Neural cell (in vitro differentiated cells): ENCODE data around the gene KRTAP12-1. TPM values are rescaled to one million over a fixed set of nuclear protein-coding genes. Genes with fewer than 3 reads are reported as not detected.
"Not testable (repeated sequence)": the region's sequence is repeated elsewhere in the genome, so short reads cannot be mapped to it uniquely, and the experiment has no call there.

ENCODE experiments used
- H2AFZ ChIP-seq: fragments of 200-600, 300-800 bp; sonication (generic), shearing (Covaris generic); 2 replicates; pipeline ENCODE4 v1.6.0; 2014; ENCODE audit warnings: low read depth, mild to moderate bottlenecking, antibody characterized with exemption, low read length, moderate library complexity
- H3F3A ChIP-seq: fragments of 200-600 bp; shearing (Covaris generic); 2 replicates; pipeline ENCODE4 v1.6.1; 2016; ENCODE audit warnings: mild to moderate bottlenecking, moderate library complexity, mixed read lengths, antibody characterized with exemption, low read length; ENCODE audit not compliant: insufficient read depth, poor library complexity, severe bottlenecking
- H3K27ac ChIP-seq: fragments of 200-600, 300-800 bp; sonication (generic), shearing (Covaris generic); 2 replicates; pipeline ENCODE4 v1.5.1; 2014; ENCODE audit warnings: mild to moderate bottlenecking, low read length, moderate library complexity
- H3K27me3 ChIP-seq: fragments of 300-800, 200-600 bp; sonication (generic), shearing (Covaris generic); 2 replicates; pipeline ENCODE4 v1.6.0; 2014; ENCODE audit warnings: mild to moderate bottlenecking, low read depth, low read length, moderate library complexity; ENCODE audit not compliant: insufficient read depth
- H3K36me3 ChIP-seq: fragments of 300-800, 200-600 bp; sonication (generic), shearing (Covaris generic); 2 replicates; pipeline ENCODE4 v1.5.1; 2014; ENCODE audit warnings: mild to moderate bottlenecking, antibody characterized with exemption, low read length, moderate library complexity; ENCODE audit not compliant: insufficient read depth
- H3K4me2 ChIP-seq: fragments of 300-800, 200-600 bp; sonication (generic), shearing (Covaris generic); 2 replicates; pipeline ENCODE4 v1.6.0; 2014; ENCODE audit warnings: mild to moderate bottlenecking, low read length
- H3K4me3 ChIP-seq: fragments of 300-800, 200-600 bp; sonication (generic), shearing (Covaris generic); 2 replicates; pipeline ENCODE4 v1.5.1; 2014; ENCODE audit warnings: mild to moderate bottlenecking, low read length, moderate library complexity
- H3K79me2 ChIP-seq: fragments of 200-600 bp; shearing (Covaris generic); replicated peaks from 2 replicates; pipeline ENCODE4 v1.6.0; 2014; ENCODE audit warnings: mild to moderate bottlenecking, low read length, moderate library complexity; ENCODE audit not compliant: insufficient read depth
- H3K9ac ChIP-seq: fragments of 300-800, 200-600 bp; sonication (generic), shearing (Covaris generic); 2 replicates; pipeline ENCODE4 v1.6.1; 2016; ENCODE audit warnings: mild to moderate bottlenecking, low read length, mixed read lengths
- H3K9me2 ChIP-seq: fragments of 200-600 bp; shearing (Covaris generic); 2 replicates; pipeline ENCODE4 v1.6.1; 2016; ENCODE audit warnings: mild to moderate bottlenecking, low read length, mixed read lengths; ENCODE audit not compliant: insufficient read depth
- H3K9me3 ChIP-seq: fragments of 200-600, 300-800 bp; sonication (generic), shearing (Covaris generic); 2 replicates; pipeline ENCODE4 v1.6.1; 2016; ENCODE audit warnings: mild to moderate bottlenecking, mixed run types, low read length, moderate library complexity, mixed read lengths
- H4K20me1 ChIP-seq: fragments of 200-600 bp; shearing (Covaris generic); 2 replicates; pipeline ENCODE4 v1.6.1; 2016; ENCODE audit warnings: mild to moderate bottlenecking, mixed run types; ENCODE audit not compliant: insufficient read depth
- CTCF ChIP-seq: fragments of 450-650 bp; IDR thresholded peaks from 2 replicates; pipeline ENCODE4 v1.5.1; 2014; ENCODE audit warnings: antibody characterized with exemption, mild to moderate bottlenecking, moderate library complexity; ENCODE audit not compliant: poor library complexity, severe bottlenecking
- EP300 ChIP-seq: fragments of 450-650 bp; conservative IDR thresholded peaks from 2 replicates; pipeline ENCODE4 v1.6.1; 2014; ENCODE audit warnings: antibody characterized with exemption, mild to moderate bottlenecking, moderate library complexity; ENCODE audit not compliant: poor library complexity, severe bottlenecking
- EZH2 ChIP-seq: fragments of 200-600, 300-800 bp; shearing (Covaris generic), sonication (generic); IDR thresholded peaks from 2 replicates; pipeline ENCODE4 v1.6.1; 2014; ENCODE audit warnings: antibody characterized with exemption, low read length, borderline replicate concordance, mild to moderate bottlenecking; ENCODE audit not compliant: insufficient read depth, poor library complexity, severe bottlenecking
- MXI1 ChIP-seq: fragments of 450-650 bp; conservative IDR thresholded peaks from 2 replicates; pipeline ENCODE4 v1.6.1; 2014; ENCODE audit warnings: antibody characterized with exemption, mild to moderate bottlenecking; ENCODE audit not compliant: poor library complexity, severe bottlenecking
- POLR2AphosphoS5 ChIP-seq: IDR thresholded peaks from 2 replicates; pipeline ENCODE4 v1.6.1; 2012
- RAD21 ChIP-seq: fragments of 450-650 bp; conservative IDR thresholded peaks from 2 replicates; pipeline ENCODE4 v1.6.1; 2014; ENCODE audit warnings: antibody characterized with exemption, mild to moderate bottlenecking, moderate library complexity
- REST ChIP-seq: IDR thresholded peaks from 2 replicates; pipeline ENCODE4 v1.6.1; 2012; ENCODE audit warnings: borderline replicate concordance
- SMC3 ChIP-seq: fragments of 450-650 bp; conservative IDR thresholded peaks from 2 replicates; pipeline ENCODE4 v1.6.1; 2014; ENCODE audit warnings: antibody characterized with exemption, mild to moderate bottlenecking, moderate library complexity; ENCODE audit not compliant: poor library complexity
- TAF1 ChIP-seq: IDR thresholded peaks from 2 replicates; pipeline ENCODE4 v1.6.1; 2012; ENCODE audit warnings: low read depth
- polyA plus RNA-seq: library from polyadenylated mRNA; depleted of rRNA; stranded (reverse); fragments of >200 nt; gene quantifications from 2 replicates; pipeline ENCODE4 v1.2.3, GENCODE V29; 2014

Gene KRTAP12-1
- polyA plus RNA-seq, 1 donor from 2014 or later: not detected

- not testable (repeated sequence) for H3K27ac ChIP-seq, H3K79me2 ChIP-seq, H3F3A ChIP-seq, H3K4me3 ChIP-seq, H3K9ac ChIP-seq, H4K20me1 ChIP-seq, H3K9me2 ChIP-seq, H3K36me3 ChIP-seq, H2AFZ ChIP-seq, H3K9me3 ChIP-seq, H3K4me2 ChIP-seq, H3K27me3 ChIP-seq
Measured at GRCh38 chr21:44646366-44647221, 35.4 kb downstream of the KRTAP12-1 start, which contains the start of gene KRTAP10-11. KRTAP10-11 (plus strand) TSS chr21:44646414; CDS start chr21:44646459, 45 bp downstream.

- no peak for TF ChIP-seq RAD21
- TF ChIP-seq REST: no peak
- no peak for TF ChIP-seq POLR2AphosphoS5
- no peak for TF ChIP-seq CTCF
- TF ChIP-seq SMC3: no peak
- no peak for TF ChIP-seq TAF1
- no peak for TF ChIP-seq EZH2
- TF ChIP-seq MXI1: no peak
- no peak for TF ChIP-seq EP300
- no peaks in the 10 kb centered on the region for H3K36me3 ChIP-seq
- no peak overlapping the region for H3K4me2 ChIP-seq
- H3K4me3 ChIP-seq: no peak overlapping the region
- no peaks in the 10 kb centered on the region for H3K79me2 ChIP-seq
- no peaks in the 10 kb centered on the region for H4K20me1 ChIP-seq
- no peak overlapping the region for H3K9ac ChIP-seq
- H3K9me2 ChIP-seq: no peaks in the 10 kb centered on the region
- H3F3A ChIP-seq: no peaks in the 10 kb centered on the region
- no peaks in the 10 kb centered on the region for H3K27me3 ChIP-seq
- no peak overlapping the region for H2AFZ ChIP-seq
- H3K9me3 ChIP-seq: peaks cover 4% of the 10 kb centered on the region
- H3K27ac ChIP-seq: no peak overlapping the region
Measured at GRCh38 chr21:44644878-44645277, 37.1 kb downstream of the KRTAP12-1 start.
